ENCODE results near the gene LLCFC1. TPM values are rescaled to one million over a fixed set of nuclear protein-coding genes. Genes with fewer than 3 reads are reported as not detected.

Gene LLCFC1
- total and polyA plus RNA-seq, 2 of the 8 experiments (the other 6 are each of a cell fraction or from before 2014, with no cell fraction given): not detected

- Histone ChIP-seq H4K8ac (ENCODE audit: extremely low read depth, insufficient read depth, low read length) (no peak overlapping the region), H3K9me3 (ENCODE audit: insufficient read depth in 2 of 2, low read depth in 1 of 2, low read length in 1 of 2) (no peaks in the 10 kb centered on the region), H3K4me2 (ENCODE audit: insufficient read depth in 1 of 2, low read depth in 2 of 2, low read length in 2 of 2) (no peak overlapping the region), H2BK15ac (ENCODE audit: low read length) (no peak overlapping the region), H2BK120ac (replicated peaks; ENCODE audit: low read depth, low read length) (no peak overlapping the region), H3K79me1 (ENCODE audit: low read depth, low read length) (no peaks in the 10 kb centered on the region), H3K18ac (ENCODE audit: extremely low read depth, low read length) (no peak overlapping the region), H4K5ac (ENCODE audit: insufficient read length, low read depth, low read length) (no peak overlapping the region), H2AK5ac (ENCODE audit: low read depth, low read length) (no peak overlapping the region), H2BK20ac (ENCODE audit: low read length) (no peak overlapping the region), H2BK12ac (ENCODE audit: low read depth, low read length) (no peak overlapping the region), H3K27ac (ENCODE audit: low read depth, low read length) (no peak overlapping the region), H2BK5ac (ENCODE audit: low read depth, low read length) (no peak overlapping the region), H3K4me3 (ENCODE audit: extremely low read depth in 1 of 4, insufficient read depth in 2 of 4, low read depth in 3 of 4, low read length in 4 of 4) (no peak overlapping the region), H2AFZ (ENCODE audit: low read length) (no peak overlapping the region), H4K91ac (replicated peaks; ENCODE audit: insufficient read length, low read length) (no peak overlapping the region), H3K56ac (replicated peaks; ENCODE audit: insufficient read length, low read depth, low read length) (no peak overlapping the region), H4K20me1 (replicated peaks in 1 of 2; ENCODE audit: control insufficient read depth in 1 of 2, insufficient read depth in 2 of 2, low read length in 2 of 2) (no peaks in the 10 kb centered on the region), H3K36me3 (ENCODE audit: control insufficient read depth in 2 of 4, insufficient read depth in 4 of 4, low read length in 3 of 4) (no peaks in the 10 kb centered on the region), H3K23ac (ENCODE audit: insufficient read length) (no peak overlapping the region), H3K14ac (ENCODE audit: insufficient read length) (no peak overlapping the region), H3K4ac (replicated peaks; ENCODE audit: insufficient read length, low read depth, low read length) (no peak overlapping the region), H3K27me3 (replicated peaks in 1 of 4; ENCODE audit: control insufficient read depth in 3 of 4, extremely low read depth in 1 of 4, insufficient read depth in 3 of 4, low read length in 3 of 4) (peaks cover 0 to 8% (median 0%) of the 10 kb centered on the region in 4 experiments; a peak in 4 of 7 replicates), H3K79me2 (ENCODE audit: control insufficient read depth in 1 of 2, insufficient read depth in 2 of 2, low read length in 2 of 2) (no peaks in the 10 kb centered on the region), H3K23me2 (ENCODE audit: low read depth, low read length) (peaks cover 2% of the 10 kb centered on the region; the same call in 1 of the 2 replicates), H3K9ac (replicated peaks in 1 of 4; ENCODE audit: extremely low read depth in 1 of 4, low read depth in 3 of 4, low read length in 3 of 4) (no peak overlapping the region), H3K4me1 (replicated peaks in 1 of 4; ENCODE audit: control insufficient read depth in 3 of 4, insufficient read depth in 4 of 4, low read length in 3 of 4) (peaks cover 0 to 5% (median 2%) of the 10 kb centered on the region in 4 experiments; a peak in 3 of 7 replicates)
- no peak for DNase-seq (ENCODE audit: low read depth in 1 of 2, low spot score in 2 of 2)
- ChIA-PET POLR2A (ENCODE audit: partially characterized antibody) (no interaction called here), CTCF (ENCODE audit: partially characterized antibody) (interaction anchor here (1.0 to 1.8 kb wide), 2 partner anchors 36 to 57 kb away, joined by 3 to 9 read pairs; no protein-coding TSS in a partner anchor)
- TF ChIP-seq RXRA (IDR thresholded peaks at IDR 0.05; ENCODE audit: insufficient read depth, low read depth, low read length): no peak
- TF ChIP-seq JUND (IDR thresholded peaks at IDR 0.05; ENCODE audit: low read length): no peak
- TF ChIP-seq GTF2F1 (IDR thresholded peaks at IDR 0.05; ENCODE audit: borderline replicate concordance, low read depth, low read length): no peak
- TF ChIP-seq BACH1 (IDR thresholded peaks at IDR 0.05; ENCODE audit: low read length): no peak
- no peak for FAIRE-seq
- WGBS, 2 experiments (ENCODE audit: extremely low coverage in 1 of 2, insufficient coverage in 1 of 2, insufficient read length in 1 of 2, insufficient replicate concordance in 2 of 2, low coverage in 1 of 2, low lambda C conversion rate in 2 of 2, missing lambda C conversion rate in 1 of 2): 89% methylated on average over 11 of the region's 11 CpGs; no CpG with 5 or more reads in 1 of the 2 experiments
These were observed 9.1 kb upstream of the LLCFC1 start for GRCh38 chr7:142930126-142930730.
